ENCODE measurements around the gene POU2AF1. TPM values are rescaled to one million over a fixed set of nuclear protein-coding genes. Genes with fewer than 3 reads are reported as not detected.
A peak's percentile ranks its signal among the peaks of the same experiment; 100 is the strongest.
"Not testable (repeated sequence)": the region's sequence is repeated elsewhere in the genome, so short reads cannot be mapped to it uniquely, and the experiment has no call there.

POU2AF1 gene
- total RNA-seq, 1 experiment from 2014 or later: 7.0 TPM

GRCh38 chr11:111331711-111332479 is 47.2 kb downstream of the POU2AF1 start:
- in situ Hi-C loops (cut with HindIII; ENCODE audit: low sequenced_read_pairs): no loop called here
- no peak for DNase-seq (ENCODE audit: low spot score)

GRCh38 chr11:111330234-111330893 is 48.7 kb downstream of the POU2AF1 start:
- no peak for DNase-seq (ENCODE audit: low spot score)
- in situ Hi-C loops (cut with HindIII; ENCODE audit: low sequenced_read_pairs): no loop called here

GRCh38 chr11:111329306-111330204 is 49.5 kb downstream of the POU2AF1 start:
- in situ Hi-C loops (cut with HindIII; ENCODE audit: low sequenced_read_pairs): no loop called here
- DNase-seq (ENCODE audit: low spot score): peak; percentile 20

- in situ Hi-C loops (cut with HindIII; ENCODE audit: low sequenced_read_pairs): no loop called here
- DNase-seq (ENCODE audit: low spot score): peak; percentile 99
Measured at GRCh38 chr11:111327908-111328624, 51.0 kb downstream of the POU2AF1 start.

- in situ Hi-C loops (cut with HindIII; ENCODE audit: low sequenced_read_pairs): no loop called here
- DNase-seq (ENCODE audit: low spot score): no peak
Measured at GRCh38 chr11:111326824-111327223, 52.3 kb downstream of the POU2AF1 start.

GRCh38 chr11:111325259-111325658 is 53.8 kb downstream of the POU2AF1 start:
- no peak for DNase-seq (ENCODE audit: low spot score)
- in situ Hi-C loops (cut with HindIII; ENCODE audit: low sequenced_read_pairs): no loop called here

- no peak for DNase-seq (ENCODE audit: low spot score)
- in situ Hi-C loops (cut with HindIII; ENCODE audit: low sequenced_read_pairs): no loop called here
Measured at GRCh38 chr11:111324277-111324720, 54.8 kb downstream of the POU2AF1 start.

GRCh38 chr11:111322534-111322933 is 56.5 kb downstream of the POU2AF1 start:
- DNase-seq (ENCODE audit: low spot score): no peak
- in situ Hi-C loops (cut with HindIII; ENCODE audit: low sequenced_read_pairs): no loop called here

GRCh38 chr11:111320728-111321568 is 58.1 kb downstream of the POU2AF1 start:
- in situ Hi-C loops (cut with HindIII; ENCODE audit: low sequenced_read_pairs): no loop called here
- no peak for DNase-seq (ENCODE audit: low spot score)

GRCh38 chr11:111320199-111320598 is 58.9 kb downstream of the POU2AF1 start:
- in situ Hi-C loops (cut with HindIII; ENCODE audit: low sequenced_read_pairs); DNase-seq (ENCODE audit: low spot score): not testable (repeated sequence)

GRCh38 chr11:111319296-111319695 is 59.8 kb downstream of the POU2AF1 start:
- DNase-seq (ENCODE audit: low spot score): no peak

GRCh38 chr11:111312076-111312475 is 67.0 kb downstream of the POU2AF1 start:
- no peak for DNase-seq (ENCODE audit: low spot score)
- in situ Hi-C loops (cut with HindIII; ENCODE audit: low sequenced_read_pairs): no loop called here

More at GRCh38 chr11:111319296-111319695, 59.8 kb downstream of the POU2AF1 start:
- in situ Hi-C loops (cut with HindIII; ENCODE audit: low sequenced_read_pairs): no loop called here

- in situ Hi-C loops (cut with HindIII; ENCODE audit: low sequenced_read_pairs): no loop called here
- DNase-seq (ENCODE audit: low spot score): no peak
Measured at GRCh38 chr11:111310723-111311122, 68.4 kb downstream of the POU2AF1 start.

- in situ Hi-C loops (cut with HindIII; ENCODE audit: low sequenced_read_pairs): no loop called here
- no peak for DNase-seq (ENCODE audit: low spot score)
Measured at GRCh38 chr11:111310088-111310487, 69.0 kb downstream of the POU2AF1 start.

GRCh38 chr11:111309215-111309915 is 69.7 kb downstream of the POU2AF1 start:
- no peak for DNase-seq (ENCODE audit: low spot score)
- in situ Hi-C loops (cut with HindIII; ENCODE audit: low sequenced_read_pairs): no loop called here

GRCh38 chr11:111308140-111308539 is 70.9 kb downstream of the POU2AF1 start:
- in situ Hi-C loops (cut with HindIII; ENCODE audit: low sequenced_read_pairs): no loop called here
- DNase-seq (ENCODE audit: low spot score): no peak

- DNase-seq (ENCODE audit: low spot score): no peak
- in situ Hi-C loops (cut with HindIII; ENCODE audit: low sequenced_read_pairs): no loop called here
Measured at GRCh38 chr11:111307472-111308108, 71.5 kb downstream of the POU2AF1 start.

Measured in G401 (cell line).